IPS DF 6.9 (cell line): ENCODE results near the gene CREB3L1.

Source experiments
- DNase-seq: peaks from one replicate; pipeline ENCODE4 v3.0.0-alpha.2; 2013; ENCODE audit warnings: low read depth, low spot score
- H3K27ac ChIP-seq: one replicate; pipeline ENCODE4 v1.5.1; 2013; ENCODE audit warnings: low read length, control low read depth
- H3K27me3 ChIP-seq: 2 replicates; pipeline ENCODE4 v1.6.1; 2013; ENCODE audit warnings: mild to moderate bottlenecking, low read length; ENCODE audit not compliant: control insufficient read depth, insufficient read depth
- H3K36me3 ChIP-seq: 2 replicates; pipeline ENCODE4 v1.6.1; 2013; ENCODE audit warnings: low read length; ENCODE audit not compliant: control insufficient read depth, insufficient read depth
- H3K4me1 ChIP-seq: 2 replicates; pipeline ENCODE4 v1.6.1; 2013; ENCODE audit warnings: low read length; ENCODE audit not compliant: control insufficient read depth, insufficient read depth
- H3K4me3 ChIP-seq: 2 replicates; pipeline ENCODE4 v1.5.1; 2013; ENCODE audit warnings: mild to moderate bottlenecking, low read length
- H3K9me3 ChIP-seq: 2 replicates; pipeline ENCODE4 v1.6.1; 2013; ENCODE audit warnings: low read length, inconsistent platforms; ENCODE audit not compliant: control insufficient read depth, insufficient read depth
- WGBS: extraction: QIAGEN DNeasy Blood & Tissue Kit; methylation state at CpG from one replicate; pipeline ENCODE4 v1.1.7; 2013; ENCODE audit warnings: mixed read lengths, missing lambda C conversion rate; ENCODE audit not compliant: insufficient read length, insufficient coverage; 5-methylcytosine and 5-hydroxymethylcytosine counted together

The CREB3L1 gene

DNA sequence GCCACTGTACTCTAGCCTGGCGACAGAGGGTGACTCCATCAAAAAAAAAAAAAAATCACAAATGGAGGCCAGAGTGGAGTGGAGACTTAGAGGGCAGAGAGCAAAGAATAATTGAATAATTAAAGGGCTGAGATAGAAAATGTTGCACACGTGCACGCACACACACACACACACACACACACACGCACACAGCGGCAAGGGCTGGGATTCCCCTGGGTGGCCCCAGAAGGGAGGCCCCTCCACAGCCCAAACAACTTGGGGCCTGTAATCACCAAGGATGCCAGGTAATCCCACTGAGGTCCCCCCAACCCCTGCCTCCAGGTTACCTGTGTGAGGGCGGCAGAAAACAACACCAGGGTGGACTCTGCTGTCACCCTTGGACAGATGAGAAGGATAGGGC lies 57.8 kb downstream of the CREB3L1 start:
- peaks cover 22% of the 10 kb centered on the region for H3K27me3 ChIP-seq
- DNase-seq = no peak
- H3K36me3 ChIP-seq = no peaks in the 10 kb centered on the region
- H3K9me3 ChIP-seq = no peaks in the 10 kb centered on the region
- WGBS = no CpG with 5 or more reads among the region's 6 CpGs
- H3K4me3 ChIP-seq = no peak overlapping the region
- peaks cover 18% of the 10 kb centered on the region for H3K4me1 ChIP-seq
- no peak overlapping the region for H3K27ac ChIP-seq

DNA sequence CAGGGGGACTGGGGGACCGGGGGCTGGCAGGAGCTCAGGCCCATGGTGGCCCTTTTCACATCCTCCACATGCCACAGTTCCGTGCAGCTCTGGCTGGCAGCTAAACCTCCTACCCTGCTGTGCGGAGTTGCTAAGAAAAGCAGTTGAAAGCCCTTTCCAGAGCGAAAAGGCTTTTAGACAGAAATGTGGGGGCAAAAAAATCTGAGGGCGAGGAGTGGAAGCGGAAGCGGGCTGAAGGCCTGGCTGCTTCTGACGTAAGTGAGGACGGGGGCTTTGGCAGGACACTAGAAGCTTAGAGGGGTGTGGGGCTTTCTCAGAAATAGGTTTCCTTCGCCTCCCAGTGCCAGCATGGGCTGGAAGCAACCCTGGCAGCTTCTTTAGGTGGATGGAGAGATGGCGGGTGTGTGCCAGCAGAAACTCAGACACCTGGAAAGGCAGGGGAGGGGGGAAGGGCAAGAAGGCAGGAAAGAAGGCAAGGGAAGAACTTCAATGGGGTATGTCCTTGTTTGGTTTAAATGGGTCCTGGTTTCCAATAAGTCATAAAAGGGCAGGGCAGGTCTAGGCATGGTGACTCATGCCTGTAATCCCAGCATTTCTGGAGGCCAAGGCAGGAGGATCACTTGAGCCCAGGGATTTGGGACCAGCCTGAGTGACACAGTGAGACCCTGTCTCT lies 58.6 kb downstream of the CREB3L1 start:
- Histone ChIP-seq H3K9me3 (no peaks in the 10 kb centered on the region), H3K27me3 (peaks cover 22% of the 10 kb centered on the region), H3K4me1 (peaks cover 17% of the 10 kb centered on the region), H3K36me3 (no peaks in the 10 kb centered on the region), H3K27ac (no peak overlapping the region), H3K4me3 (no peak overlapping the region)
- DNase-seq = no peak
- no CpG with 5 or more reads among the region's 11 CpGs for WGBS

DNA sequence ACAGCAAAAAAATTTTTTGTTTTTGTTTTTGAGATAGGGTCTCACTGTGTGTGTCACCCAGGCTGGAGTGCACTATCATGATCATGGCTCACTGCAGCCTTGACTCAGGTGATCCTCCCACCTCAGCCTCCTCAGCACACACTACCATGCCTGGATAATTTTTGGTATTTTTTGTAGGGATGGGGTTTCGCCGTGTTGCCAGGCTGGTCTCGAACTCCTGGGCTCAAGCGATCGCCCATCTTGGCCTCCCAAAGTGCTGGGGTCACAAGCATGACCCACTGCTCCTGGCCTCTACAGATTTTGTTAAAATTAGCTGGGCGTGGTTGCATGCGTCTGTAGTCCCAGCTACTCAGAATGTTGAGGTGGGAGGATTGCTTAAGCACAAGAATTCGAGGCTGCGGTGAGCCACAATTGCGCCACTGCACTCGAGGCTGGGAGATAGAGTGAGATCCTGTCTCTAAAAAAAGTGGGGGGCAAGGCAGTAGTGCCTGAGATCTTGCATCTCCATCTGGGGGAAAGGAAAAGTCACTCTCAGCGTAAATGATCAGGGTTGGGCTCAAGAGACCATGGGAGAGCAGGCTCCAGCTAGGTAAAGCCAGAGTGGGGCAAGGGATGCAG lies 59.2 kb downstream of the CREB3L1 start:
- no peak for DNase-seq
- Histone ChIP-seq H3K27ac (no peak overlapping the region), H3K4me1 (peaks cover 17% of the 10 kb centered on the region), H3K27me3 (peaks cover 15% of the 10 kb centered on the region), H3K36me3 (no peaks in the 10 kb centered on the region), H3K9me3 (no peaks in the 10 kb centered on the region), H3K4me3 (no peak overlapping the region)
- no CpG with 5 or more reads among the region's 12 CpGs for WGBS

DNA sequence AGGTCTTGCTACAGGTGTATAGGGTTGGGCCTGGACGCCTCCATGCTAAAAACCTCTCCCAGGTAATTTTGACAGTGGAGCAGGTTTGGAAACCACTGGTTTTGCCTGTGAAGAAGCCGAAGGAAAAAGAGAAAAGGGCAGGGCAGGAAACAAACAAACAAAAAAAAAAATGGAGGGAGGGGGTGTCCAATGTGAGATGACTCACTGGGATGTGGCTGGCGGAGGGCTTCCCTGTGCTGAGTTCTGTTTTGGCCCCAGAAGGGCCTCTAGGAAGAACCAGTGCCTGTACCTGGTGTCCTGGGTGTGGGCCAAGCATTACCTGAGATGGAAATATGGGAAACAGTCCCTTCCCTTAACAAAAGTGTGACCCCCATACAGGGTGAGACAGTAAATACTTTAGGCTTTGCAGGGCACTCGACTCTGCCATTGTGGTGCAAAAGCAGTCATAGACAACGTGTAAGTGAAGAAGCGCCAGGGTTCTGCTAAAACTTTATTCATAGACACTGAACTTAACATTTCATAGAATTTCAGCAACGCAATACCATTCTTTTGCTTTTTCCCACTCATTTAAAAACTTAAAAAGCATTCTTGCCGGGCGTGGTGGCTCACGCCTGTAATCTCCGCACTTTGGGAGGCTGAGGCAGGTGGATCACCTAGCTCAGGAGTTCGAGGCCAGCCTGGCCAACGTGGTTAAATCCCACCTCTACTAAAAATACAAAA lies 60.3 kb downstream of the CREB3L1 start:
- Histone ChIP-seq H3K36me3 (no peaks in the 10 kb centered on the region), H3K4me1 (peaks cover 19% of the 10 kb centered on the region), H3K27me3 (peaks cover 8% of the 10 kb centered on the region; the same call in 1 of the 2 replicates), H3K4me3 (no peak overlapping the region), H3K27ac (no peak overlapping the region), H3K9me3 (no peaks in the 10 kb centered on the region)
- no peak for DNase-seq
- no CpG with 5 or more reads among the region's 13 CpGs for WGBS

DNA sequence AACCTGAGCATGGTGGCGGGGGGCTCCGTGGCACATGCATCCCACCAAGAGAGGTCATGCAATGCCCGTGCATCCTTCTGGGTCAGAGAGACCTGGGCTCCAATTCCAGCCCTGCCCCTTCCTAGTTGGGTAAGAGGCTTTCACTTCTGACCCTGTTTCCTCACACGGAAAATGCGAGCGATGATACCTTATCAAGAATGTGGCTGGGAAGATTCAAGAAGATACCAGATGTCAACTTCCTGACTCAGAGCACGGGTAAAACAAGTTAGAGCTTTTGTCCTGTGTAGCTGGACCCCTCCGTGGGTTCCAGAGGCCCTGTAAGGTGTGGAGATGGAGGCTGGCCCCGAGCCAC lies 61.1 kb downstream of the CREB3L1 start:
- WGBS = no CpG with 5 or more reads among the region's 9 CpGs
- Histone ChIP-seq H3K9me3 (no peaks in the 10 kb centered on the region), H3K4me3 (no peak overlapping the region; the same call in 1 of the 2 replicates), H3K27ac (peak overlapping the region; percentile 70), H3K27me3 (peaks cover 5% of the 10 kb centered on the region; the same call in 1 of the 2 replicates), H3K4me1 (peaks cover 19% of the 10 kb centered on the region), H3K36me3 (no peaks in the 10 kb centered on the region)
- DNase-seq = no peak

DNA sequence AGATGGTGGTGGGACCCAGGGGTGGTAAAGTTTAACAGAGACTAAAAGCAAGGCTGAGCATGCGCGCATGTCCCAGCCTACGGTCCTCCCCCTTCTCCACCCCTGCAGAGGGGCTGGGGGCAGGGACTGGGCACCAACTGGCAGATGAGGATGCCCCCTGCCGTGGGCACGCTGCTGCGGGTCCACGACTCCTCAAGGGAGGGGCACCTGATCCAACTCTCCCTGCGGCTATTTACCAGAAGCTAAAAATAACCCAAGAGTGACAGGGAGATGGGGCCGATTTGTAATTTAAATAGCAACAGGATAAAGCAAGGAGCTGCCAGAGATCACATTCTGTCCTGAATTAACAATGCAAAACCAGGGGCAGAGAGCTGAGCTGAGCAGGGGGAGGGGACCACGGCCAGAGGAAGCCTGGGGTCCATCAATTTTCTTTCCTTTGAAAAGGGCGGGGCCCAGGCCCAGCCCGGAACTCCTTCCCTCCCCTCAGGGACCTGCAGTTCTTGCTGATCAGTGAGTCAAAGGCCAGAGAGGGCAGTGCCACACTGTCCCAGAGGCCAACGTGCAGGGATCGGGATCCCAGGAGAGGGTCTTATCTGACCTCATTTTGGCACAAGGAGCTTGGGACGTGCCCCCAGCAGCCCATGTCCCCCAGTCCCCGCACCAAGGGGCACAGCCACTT lies 61.7 kb downstream of the CREB3L1 start:
- Histone ChIP-seq H3K36me3 (no peaks in the 10 kb centered on the region), H3K4me1 (peaks cover 19% of the 10 kb centered on the region), H3K9me3 (no peaks in the 10 kb centered on the region), H3K27me3 (peaks cover under 1% of the 10 kb centered on the region; the same call in 1 of the 2 replicates), H3K27ac (peak overlapping the region; percentile 70), H3K4me3 (no peak overlapping the region; the same call in 1 of the 2 replicates)
- no CpG with 5 or more reads among the region's 16 CpGs for WGBS
- DNase-seq = peak; percentile 91

DNA sequence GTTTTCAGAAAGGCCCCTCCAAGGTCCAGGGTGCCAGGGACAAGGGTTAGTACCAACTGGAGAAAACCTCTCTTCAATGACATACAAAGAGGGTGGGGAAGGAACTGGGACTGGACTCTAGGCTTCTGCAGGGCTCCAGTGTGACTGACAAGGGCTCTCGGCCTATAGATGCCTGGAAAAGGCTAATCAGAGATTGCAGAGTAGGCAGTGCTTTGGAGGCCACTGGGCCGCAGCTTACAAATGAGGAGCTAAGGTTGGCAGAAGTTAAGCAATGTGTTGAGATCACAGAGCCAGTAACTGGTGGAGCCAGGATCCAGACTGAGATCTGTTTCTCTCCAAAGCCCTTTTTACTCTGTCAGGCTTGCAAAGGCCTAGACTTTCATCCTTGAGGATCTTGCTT lies 62.4 kb downstream of the CREB3L1 start:
- Histone ChIP-seq H3K4me3 (no peak overlapping the region), H3K27me3 (no peaks in the 10 kb centered on the region), H3K9me3 (no peaks in the 10 kb centered on the region), H3K36me3 (no peaks in the 10 kb centered on the region), H3K27ac (peak overlapping the region; percentile 32), H3K4me1 (peaks cover 20% of the 10 kb centered on the region)
- DNase-seq = no peak
- no CpG with 5 or more reads among the region's 2 CpGs for WGBS

DNA sequence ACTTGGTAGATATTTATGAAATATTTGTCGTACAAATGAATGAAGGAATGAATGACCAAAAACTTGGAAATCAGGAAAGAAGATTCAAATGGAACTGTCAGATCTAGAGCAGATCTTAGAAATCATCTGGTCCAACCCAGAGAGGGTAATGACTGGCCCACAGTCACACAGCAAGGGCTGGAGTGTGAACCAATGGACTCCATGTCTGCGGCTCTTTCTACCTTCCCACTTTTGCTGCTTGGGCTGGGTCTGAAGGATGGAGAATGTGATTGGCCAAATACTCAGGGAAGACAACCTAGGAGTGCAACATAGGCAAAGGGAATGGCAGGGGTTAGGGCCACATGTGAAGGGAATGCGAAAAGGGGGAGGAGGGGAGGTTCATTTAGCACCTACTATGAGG lies 64.0 kb downstream of the CREB3L1 start:
- H3K4me1 ChIP-seq = peaks cover 19% of the 10 kb centered on the region
- DNase-seq = no peak
- no peak overlapping the region for H3K4me3 ChIP-seq
- H3K27me3 ChIP-seq = no peaks in the 10 kb centered on the region
- no peaks in the 10 kb centered on the region for H3K36me3 ChIP-seq
- H3K9me3 ChIP-seq = no peaks in the 10 kb centered on the region
- no CpG with 5 or more reads among the region's 3 CpGs for WGBS
- H3K27ac ChIP-seq = no peak overlapping the region

DNA sequence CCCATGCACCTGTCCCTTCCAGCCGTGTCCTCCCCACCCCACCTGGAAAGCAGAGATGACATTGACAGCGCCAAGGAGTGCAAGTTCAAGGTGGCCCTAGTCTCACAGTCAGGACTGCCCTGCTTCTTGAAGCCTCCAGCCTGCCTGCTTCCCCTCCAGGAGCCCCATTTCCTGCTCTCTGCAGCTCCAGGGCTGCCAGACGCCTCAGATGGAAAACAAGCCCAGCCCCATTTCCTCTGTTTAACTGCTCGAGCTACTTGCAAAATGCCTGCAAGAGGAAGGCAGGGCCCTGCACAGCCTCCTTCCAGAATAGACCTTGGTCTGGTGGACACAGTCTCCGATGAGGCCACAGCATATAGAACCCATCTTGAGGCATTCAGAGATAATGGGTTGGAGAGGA lies 64.8 kb downstream of the CREB3L1 start:
- Histone ChIP-seq H3K9me3 (no peaks in the 10 kb centered on the region), H3K4me3 (no peak overlapping the region), H3K4me1 (peaks cover 20% of the 10 kb centered on the region), H3K27ac (no peak overlapping the region), H3K27me3 (no peaks in the 10 kb centered on the region), H3K36me3 (no peaks in the 10 kb centered on the region)
- DNase-seq = no peak
- no CpG with 5 or more reads among the region's 5 CpGs for WGBS

DNA sequence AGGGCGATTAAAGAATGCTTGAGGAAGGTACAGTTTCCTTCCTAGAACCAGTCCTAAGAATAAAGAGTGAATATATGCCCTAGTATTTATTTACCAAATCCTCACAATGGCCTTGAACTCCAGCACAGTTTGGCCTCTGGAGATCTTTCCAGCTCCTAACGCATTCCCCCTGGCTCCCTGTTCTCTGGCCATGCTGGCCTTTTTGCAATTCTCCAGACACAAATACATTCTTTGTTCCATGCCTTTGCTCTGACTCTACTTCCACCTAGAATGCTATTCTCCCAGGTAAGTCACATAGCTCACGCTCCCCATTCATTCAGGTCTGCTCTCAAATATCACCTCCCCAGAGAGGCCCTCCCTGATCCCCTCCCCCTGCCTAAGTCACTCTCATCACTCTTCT lies 66.1 kb downstream of the CREB3L1 start:
- WGBS = no CpG with 5 or more reads among the region's 3 CpGs
- Histone ChIP-seq H3K4me1 (peaks cover 16% of the 10 kb centered on the region), H3K9me3 (no peaks in the 10 kb centered on the region), H3K4me3 (no peak overlapping the region), H3K27me3 (no peaks in the 10 kb centered on the region), H3K27ac (no peak overlapping the region), H3K36me3 (no peaks in the 10 kb centered on the region)
- DNase-seq = no peak
